22Rv1 (cell line): ENCODE measurements around the gene SLC43A1.

ENCODE experiments used
- H3K27ac ChIP-seq: fragments of 450-650 bp; 2 replicates; pipeline ENCODE4 v1.5.1; 2017
- ZFX ChIP-seq: fragments of 450-650 bp; IDR thresholded peaks from 2 replicates; pipeline ENCODE4 v1.6.1; 2017; ENCODE audit warnings: antibody characterized with exemption, borderline replicate concordance
- TF ChIP-seq, protein P1 (sequence below): fragments of 450-650 bp; IDR thresholded peaks from 2 replicates; pipeline ENCODE4 v1.5.1; 2017; ENCODE audit warnings: mild to moderate bottlenecking

The SLC43A1 gene

GRCh38 chr11:57527056-57527631 is 11.6 kb upstream of the SLC43A1 start:
- no peak for TF ChIP-seq ZFX
- TF ChIP-seq, protein P1, sequence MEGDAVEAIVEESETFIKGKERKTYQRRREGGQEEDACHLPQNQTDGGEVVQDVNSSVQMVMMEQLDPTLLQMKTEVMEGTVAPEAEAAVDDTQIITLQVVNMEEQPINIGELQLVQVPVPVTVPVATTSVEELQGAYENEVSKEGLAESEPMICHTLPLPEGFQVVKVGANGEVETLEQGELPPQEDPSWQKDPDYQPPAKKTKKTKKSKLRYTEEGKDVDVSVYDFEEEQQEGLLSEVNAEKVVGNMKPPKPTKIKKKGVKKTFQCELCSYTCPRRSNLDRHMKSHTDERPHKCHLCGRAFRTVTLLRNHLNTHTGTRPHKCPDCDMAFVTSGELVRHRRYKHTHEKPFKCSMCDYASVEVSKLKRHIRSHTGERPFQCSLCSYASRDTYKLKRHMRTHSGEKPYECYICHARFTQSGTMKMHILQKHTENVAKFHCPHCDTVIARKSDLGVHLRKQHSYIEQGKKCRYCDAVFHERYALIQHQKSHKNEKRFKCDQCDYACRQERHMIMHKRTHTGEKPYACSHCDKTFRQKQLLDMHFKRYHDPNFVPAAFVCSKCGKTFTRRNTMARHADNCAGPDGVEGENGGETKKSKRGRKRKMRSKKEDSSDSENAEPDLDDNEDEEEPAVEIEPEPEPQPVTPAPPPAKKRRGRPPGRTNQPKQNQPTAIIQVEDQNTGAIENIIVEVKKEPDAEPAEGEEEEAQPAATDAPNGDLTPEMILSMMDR = peak; percentile 94
- H3K27ac ChIP-seq = no peak overlapping the region

GRCh38 chr11:57523419-57523818 is 7.9 kb upstream of the SLC43A1 start:
- TF ChIP-seq, protein P1 = no peak
- no peak overlapping the region for H3K27ac ChIP-seq

- H3K27ac ChIP-seq = no peak overlapping the region
- TF ChIP-seq, protein P1 = no peak
- TF ChIP-seq ZFX = no peak
Observed at GRCh38 chr11:57521116-57521515, 5.6 kb upstream of the SLC43A1 start.

DNA sequence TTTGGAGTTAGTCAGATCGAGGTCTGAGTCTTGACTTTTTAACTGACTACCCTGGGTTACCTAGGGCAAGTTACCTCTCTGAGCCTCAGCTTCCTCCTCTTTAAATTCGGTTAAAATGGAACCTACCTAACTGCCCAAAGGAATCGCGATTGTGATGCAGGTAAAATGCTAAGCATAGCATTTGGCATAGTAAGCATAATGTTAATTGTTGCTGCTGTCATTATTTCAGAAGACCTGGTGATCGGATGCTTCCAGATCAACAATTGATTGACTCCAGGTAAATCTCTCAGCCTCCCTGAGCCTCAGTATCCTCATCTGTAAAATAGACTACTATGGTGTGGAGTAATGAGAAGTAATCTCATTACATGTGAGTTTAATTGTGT is 550 bp upstream of the SLC43A1 start:
- no peak overlapping the region for H3K27ac ChIP-seq
- TF ChIP-seq, protein P1 = no peak
- TF ChIP-seq ZFX = no peak

DNA sequence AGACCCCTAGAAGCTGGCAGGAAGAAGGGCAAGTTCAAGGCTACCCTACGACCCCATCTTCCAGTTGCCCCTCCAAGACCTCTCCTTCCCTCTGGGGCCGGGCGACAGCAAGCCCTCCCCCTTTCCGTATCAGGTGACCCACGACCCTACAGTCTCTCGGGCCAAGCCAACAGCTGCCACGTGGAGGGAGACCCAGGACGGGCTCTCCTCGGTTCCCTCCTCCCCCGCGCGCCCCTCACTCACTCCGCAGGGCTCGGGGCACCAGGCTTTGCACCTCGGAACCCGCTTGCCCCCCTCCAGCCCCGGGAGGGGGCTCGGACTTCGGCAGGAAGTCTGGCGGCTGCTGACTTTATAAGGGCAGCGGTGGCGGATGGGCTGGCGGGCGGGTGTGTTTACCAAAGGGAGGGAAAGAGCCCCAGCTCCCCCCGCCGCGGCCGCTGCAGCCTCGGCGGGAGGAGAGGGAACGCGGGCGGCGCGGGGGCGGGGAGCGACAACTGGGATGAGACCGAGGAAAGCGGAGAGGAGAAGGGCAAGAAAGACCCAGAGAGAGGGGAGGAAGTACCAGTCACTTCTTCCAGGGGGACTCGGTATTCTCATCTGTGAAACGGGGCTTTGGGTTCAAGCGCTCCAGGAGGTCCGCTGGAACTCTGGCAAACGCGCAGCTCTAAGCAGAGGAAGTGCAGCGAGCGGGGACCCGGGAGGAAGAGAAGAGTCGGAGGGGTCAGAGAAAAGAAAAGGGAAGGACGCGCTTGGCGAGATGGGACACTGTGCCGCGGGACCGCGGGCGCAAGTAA is 767 bp downstream of the SLC43A1 start:
- peak overlapping the region; percentile 51 for H3K27ac ChIP-seq
- TF ChIP-seq, protein P1 = no peak
- TF ChIP-seq ZFX = no peak

DNA sequence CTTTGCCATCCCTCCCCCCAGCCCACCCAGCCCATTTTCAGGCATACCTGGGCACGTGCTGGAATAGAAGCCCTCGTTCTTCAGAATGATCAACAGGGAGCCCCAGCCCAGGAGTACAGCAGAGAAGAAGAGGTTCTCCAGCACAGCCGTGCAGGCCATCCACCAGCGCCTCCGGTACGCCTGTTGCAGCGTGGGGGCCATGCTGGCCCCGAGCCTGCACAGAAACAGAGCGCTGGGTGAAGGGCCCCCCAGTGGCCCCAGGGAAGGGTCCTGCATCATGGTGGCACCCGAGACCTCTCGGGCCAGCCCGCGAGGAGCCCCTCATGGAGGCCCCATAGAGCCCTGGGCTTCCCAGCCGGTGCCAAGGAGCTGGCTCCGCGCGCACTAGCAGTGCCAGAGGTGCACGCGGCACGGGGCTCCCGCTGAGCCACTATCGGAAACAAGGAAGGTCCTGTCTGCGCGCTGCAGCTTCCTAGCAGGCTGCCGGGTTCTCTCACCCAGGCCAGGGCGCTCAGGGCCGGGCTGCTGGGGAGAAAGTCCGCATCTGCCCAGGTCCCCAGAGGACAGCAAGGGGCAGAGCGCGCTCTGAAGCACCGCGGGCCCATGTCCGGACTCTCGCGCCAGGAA is 1.5 kb downstream of the SLC43A1 start:
- H3K27ac ChIP-seq = peak overlapping the region; percentile 51
- TF ChIP-seq, protein P1 = no peak
- no peak for TF ChIP-seq ZFX

GRCh38 chr11:57513452-57513795 is 2.1 kb downstream of the SLC43A1 start:
- H3K27ac ChIP-seq = no peak overlapping the region
- TF ChIP-seq, protein P1 = no peak
- no peak for TF ChIP-seq ZFX
